AG08395 (cell line): ENCODE measurements around the gene MAST1.
"Not testable (repeated sequence)": the region's sequence is repeated elsewhere in the genome, so short reads cannot be mapped to it uniquely, and the experiment has no call there.

Experiments used
- DNase-seq: peaks from one replicate; pipeline ENCODE4 v3.0.0; 2012; ENCODE audit warnings: mixed read lengths, low spot score

MAST1 gene

DNA sequence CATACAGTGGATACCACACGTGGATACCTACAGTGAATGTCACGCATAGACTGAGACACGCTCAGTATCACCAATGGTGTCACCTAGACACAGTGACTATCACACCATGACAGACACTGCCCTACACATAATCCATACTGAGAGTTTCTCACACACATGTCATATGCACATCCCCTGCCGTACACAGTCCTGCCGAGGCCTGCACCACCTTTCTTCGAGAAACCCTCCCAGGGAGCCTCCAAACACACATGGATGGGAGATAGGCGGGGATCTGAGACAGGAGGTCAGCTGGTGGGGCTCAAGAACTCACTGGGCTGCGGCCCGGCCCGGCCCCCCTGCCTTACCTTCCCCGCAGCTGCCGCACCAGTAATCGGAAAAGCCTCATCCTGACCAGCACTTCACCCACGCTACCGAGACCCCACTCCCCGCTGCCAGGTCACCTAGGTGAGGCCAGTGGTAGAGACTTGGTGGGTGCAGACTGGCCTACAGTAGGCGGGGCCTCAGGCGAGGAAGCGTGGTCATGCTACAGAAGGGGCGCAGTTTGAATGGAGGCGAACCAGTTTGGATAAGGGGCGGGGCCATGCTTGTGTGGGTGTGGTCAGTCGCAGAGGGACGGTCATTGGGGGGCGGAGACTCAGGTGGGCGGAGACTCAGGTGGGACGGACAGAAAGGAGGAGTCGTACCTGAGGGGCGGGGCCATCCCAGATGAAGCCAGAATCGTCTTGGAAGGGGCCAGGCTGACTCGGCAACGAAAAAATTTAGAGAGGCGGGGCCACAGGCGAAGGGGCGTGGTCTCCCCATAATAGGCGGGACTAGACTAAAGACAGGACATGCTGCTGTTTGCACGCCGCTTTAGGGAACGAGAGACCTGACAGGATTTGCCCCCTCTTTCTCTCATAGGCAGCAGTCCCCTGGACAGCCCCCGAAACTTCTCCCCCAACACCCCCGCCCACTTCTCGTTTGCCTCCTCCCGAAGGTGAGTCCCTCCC, 2.1 kb downstream of the MAST1 start:
- peak; percentile 65 for DNase-seq

DNA sequence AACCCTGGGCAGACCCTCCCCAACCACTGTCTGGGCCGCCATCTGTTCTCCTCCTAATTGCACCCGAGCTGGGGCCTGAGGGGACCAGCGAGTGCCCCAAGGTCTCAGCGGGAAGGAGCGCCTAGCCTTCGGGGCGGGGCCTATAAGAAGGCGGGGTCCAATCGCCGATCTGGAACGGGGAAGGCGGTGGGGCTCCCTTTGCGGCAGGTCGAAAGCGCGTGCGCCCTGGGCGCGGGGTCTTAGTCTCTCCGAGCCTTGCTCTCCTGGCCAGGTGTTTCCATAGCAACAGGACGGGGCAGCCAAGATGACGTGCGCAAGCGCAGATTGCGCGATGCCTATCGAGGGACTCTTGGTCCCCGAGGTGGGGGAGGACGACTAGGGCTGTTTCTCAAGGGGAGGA, 2.8 kb downstream of the MAST1 start:
- DNase-seq, result no peak

DNA sequence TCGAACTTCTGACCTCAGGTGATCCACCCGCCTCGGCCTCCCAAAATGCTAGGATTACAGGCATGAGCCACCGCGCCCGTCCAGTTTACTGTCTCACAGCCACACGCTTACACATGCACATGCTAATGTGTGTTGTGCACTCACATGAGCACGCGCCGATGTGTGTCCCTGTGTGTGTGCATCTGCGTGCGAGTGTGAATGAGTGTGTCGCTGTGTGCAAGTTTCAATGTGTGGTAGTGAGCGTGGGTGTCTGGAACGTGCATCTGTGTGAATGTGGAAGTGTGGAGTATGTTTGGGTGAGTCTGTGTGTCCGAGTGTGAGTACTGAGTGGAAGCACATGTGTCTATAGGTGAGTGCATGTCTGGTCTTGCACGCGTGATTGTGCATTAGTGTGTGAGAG, 4.2 kb downstream of the MAST1 start:
- DNase-seq, result no peak

DNA sequence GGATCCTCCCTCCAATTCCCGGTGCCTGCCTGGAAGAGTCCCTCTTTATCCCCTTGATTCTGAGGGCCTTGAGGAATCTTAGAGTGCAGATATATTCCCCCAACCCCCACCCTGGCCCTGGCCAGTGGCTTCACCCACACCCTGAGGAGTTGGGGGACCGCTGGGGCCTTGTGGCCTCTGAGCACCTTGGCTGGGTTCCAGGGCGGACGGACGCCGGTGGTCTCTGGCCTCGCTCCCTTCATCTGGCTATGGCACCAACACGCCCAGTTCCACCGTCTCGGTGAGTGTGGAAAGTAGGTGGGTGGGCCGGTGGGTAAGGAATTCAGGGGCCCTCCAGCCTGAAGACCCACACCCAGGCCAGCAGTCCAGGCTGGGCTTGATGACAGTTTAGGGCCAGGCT, 5.0 kb downstream of the MAST1 start:
- DNase-seq, result no peak

DNA sequence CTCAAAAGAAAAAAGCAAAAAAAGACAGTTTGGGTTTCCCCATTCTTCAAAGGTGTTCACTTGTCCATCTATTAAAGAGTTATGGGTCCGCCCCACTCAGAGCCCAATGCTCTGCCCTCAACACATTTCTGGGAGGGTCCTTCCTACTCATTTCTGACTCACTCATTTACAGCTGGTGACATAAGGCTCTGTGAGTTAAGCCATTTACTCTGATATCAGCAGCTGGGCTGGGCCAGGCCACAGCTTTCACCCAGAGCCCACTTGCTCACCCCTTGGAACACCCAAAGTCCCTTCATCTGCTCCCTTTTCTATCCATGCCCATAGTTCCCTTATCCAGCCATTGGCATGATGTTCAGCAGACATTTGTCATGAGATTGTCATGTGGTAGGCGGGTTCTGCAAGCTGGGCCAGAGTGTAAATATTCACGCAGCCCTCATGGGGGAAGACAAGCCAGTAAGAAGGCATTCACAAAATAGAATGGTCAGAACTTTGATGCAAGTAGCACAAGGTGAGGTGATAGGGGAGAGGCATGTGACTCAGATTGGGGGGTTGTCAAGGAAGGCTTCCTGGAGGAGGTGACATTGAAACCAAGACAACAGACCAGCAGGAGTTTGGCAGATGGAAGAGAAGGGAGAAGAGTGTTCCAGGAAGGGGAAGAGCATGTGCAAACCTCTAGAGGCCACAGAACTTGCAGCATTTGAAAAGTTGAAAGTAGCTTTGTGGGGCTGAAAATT, 5.9 kb downstream of the MAST1 start:
- no peak for DNase-seq

DNA sequence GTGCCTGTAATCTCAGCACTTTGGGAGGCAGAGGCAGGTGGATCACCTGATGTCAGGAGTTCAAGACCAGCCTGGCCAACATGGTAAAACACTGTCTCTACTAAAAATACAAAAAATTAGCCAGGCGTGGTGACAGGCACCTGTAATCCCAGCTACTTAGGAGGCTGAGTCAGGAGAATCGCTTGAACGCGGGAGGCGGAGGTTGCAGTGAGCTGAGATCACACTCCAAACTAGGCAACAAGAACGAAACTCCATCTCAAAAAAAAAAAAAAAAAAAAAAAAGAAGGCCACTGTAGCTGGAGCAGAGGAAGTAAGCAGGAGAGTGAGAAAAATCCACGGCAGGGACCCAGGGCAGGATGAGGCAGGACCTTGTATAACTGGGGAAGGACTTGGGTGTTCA, 8.3 kb downstream of the MAST1 start:
- not testable (repeated sequence) for DNase-seq

DNA sequence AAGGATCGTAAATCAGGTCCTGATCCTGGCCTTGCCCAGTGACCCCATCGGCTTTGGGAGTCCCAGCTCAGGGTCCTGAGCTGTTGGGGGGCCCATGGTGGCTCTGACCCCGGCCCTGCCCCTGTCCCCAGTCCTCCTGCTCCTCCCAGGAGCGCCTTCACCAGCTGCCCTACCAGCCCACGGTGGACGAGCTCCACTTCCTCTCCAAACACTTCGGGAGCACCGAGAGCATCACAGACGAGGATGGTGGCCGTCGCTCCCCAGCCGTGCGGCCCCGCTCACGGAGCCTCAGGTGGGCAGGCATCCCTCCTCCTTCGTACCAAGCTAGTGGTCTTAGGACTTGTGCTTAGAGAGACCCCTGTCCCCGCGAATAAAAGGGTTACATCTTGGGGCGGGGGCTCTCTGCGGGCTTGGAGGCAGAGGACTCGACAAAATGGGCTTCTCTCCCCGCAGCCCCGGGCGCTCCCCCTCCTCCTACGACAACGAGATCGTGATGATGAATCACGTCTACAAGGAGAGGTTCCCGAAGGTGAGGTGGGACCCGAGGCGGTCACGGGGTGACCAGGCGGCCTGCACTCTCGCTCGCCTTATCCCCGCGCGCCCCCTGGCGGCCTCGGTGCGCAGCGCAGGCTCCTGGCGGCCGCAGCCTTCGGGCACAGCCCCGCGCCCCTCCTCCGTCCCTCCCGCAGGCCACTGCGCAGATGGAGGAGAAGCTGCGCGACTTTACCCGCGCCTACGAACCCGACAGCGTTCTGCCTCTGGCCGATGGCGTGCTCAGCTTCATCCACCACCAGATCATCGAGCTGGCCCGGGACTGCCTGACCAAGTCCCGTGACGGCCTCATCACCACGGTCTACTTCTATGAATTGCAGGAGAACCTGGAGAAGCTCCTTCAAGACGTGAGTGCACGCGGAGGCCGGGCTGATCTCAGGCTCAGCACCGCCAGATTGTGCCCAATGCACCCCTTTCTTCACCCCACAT, 9.1 kb downstream of the MAST1 start:
- DNase-seq, result peak; percentile 92

DNA sequence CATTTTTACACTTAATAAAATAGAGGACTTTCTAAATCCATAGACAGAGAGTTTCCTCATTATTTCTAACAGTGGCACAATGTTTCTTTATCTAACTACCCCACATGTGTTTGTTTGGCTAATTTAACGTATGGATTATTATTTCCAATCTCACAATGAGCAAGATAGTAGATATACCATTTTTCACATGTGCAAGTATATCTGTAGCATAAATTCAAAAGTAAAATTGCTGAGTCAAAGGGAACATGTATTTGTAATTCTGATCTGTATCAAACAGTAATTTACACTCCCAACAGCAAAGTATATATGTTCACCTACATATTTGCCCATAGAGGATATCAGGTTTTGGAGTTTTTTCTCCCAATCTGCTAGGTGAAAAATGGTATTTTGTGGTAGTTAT, 18.3 kb downstream of the MAST1 start:
- DNase-seq, result no peak

DNA sequence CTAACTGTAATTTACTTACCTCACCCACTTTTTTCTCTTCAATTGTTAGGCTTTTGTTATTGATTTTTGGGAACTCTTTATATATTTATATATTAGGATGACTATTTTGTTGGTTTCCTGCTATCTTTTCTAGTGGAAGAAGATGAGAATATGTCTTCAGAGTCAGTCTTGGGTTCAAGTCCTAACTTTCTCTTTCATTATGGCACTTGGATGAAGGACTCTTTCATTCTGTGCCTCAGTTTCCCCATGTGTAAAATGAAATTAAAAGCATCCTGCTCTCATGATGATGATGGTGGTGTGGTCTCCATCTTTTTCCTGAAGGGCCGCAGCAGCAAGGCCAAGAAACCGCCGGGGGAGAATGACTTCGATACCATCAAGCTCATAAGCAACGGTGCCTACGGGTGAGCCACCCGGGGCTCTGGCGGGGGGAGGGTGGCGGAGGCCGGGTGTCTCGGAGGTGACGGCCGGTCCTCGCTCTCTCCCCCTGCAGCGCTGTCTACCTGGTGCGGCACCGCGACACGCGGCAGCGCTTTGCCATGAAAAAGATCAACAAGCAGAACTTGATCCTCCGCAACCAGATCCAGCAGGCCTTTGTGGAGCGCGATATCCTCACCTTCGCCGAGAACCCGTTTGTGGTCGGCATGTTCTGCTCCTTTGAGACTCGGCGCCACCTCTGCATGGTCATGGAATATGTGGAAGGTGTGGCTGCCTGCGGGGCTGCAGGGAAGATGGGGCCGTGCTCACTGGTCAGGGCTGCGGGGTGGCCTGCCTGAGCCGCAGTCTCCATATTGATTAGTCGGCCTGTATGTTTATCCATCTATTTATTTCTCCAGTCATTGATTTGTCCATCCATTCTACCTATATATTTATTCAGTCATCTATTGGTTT, 20.0 kb downstream of the MAST1 start:
- DNase-seq, result no peak

DNA sequence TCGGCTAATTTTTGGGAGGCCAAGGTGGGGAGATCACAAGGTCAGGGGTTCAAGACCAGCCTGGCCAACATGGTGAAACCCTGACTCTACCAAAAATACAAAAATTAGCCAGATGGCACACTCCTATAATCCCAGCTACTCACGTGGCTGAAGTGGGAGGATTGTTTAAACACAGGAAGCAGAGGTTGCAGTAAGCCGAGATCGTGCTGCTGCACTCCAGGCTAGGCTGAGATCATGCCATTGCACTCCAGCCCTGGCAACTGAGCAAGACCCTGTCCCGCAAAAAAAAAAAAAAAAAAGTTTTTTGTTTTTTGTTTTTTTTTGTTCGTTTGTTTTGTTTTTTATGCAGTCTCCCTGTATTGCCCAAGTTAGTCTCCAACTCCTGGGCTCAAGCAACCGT, 21.2 kb downstream of the MAST1 start:
- DNase-seq, result no peak

DNA sequence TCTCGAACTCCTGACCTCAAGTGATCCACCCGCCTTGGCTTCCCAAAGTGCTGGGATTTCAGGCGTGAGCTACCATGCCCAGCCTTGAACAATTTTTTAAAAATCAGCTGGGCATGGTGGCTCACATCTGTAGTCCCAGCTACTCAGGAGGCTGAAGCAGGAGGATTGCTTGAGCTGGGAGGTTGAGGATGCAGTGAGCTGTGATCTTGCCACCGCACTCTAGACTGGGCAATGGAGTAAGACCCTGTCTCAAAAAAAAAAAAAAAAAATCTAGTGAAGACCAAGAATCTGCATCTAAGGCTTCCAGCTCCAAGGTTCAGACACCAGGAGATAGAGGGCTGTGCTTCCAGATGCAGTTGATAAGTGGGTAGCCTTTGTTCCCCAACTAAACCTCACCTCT, 25.8 kb downstream of the MAST1 start:
- DNase-seq, result no peak

DNA sequence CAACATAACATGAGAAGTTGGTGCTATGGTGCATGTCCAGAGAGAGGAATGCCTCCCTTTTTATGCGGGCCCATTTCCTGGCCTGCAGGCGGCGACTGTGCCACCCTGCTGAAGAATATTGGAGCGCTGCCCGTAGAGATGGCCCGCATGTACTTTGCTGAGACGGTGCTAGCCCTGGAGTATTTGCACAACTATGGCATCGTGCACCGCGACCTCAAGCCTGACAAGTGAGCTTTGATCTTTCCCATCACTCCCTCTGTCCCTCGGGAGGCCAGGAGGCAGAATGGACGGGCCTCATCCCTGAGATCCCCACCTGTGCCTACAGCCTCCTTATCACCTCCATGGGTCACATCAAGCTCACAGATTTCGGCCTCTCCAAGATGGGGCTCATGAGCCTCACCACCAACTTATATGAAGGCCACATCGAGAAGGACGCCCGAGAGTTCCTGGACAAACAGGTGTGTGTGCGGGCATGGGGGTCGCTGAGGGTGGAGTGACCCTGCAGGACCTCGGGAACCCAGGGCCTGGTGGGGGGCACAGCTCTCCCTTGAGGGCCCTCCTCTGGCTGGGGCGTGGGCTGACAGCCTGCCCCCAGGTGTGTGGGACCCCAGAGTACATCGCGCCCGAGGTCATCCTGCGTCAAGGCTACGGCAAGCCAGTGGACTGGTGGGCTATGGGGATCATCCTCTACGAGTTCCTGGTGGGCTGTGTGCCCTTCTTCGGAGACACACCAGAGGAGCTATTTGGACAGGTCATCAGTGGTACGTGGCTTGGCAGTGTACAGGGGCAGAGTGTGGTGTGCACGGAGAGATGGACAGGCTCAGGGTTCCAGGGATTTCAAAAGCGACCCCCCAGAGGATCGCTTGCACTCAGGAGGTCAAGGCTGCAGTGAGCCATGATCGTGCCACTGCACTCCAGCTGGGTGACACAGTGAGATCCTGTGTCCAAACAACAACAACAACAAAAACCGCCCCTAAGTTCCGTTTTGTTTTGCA, 26.7 kb downstream of the MAST1 start:
- DNase-seq, result no peak

DNA sequence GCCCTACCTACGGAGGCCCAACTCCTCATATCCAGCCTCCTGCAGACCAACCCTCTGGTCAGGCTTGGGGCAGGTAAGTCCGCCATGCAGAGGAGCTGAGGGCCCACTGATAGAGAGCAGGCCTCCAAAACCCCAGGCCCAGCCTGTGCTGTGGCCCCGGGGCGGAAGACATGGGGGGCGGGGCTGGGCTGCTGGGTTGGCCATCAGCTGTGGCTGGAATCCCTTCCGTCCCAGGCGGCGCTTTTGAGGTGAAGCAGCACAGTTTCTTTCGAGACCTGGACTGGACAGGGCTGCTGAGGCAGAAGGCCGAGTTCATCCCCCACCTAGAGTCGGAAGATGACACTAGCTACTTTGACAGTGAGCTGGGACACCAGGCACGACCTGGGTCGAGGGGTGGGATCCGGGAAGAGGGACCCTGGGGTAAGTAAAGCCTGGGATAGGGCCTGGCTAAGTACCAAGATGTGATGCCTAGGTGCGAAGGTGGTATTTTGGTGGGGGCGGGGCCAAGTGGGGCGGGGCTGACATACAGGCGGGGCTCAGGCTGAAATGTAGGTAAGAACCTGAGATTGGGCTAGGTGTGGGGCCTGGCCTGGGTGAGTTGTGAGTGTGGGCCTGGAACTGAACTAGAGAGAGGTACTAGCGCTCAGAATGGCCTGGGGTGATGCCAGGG, 27.6 kb downstream of the MAST1 start:
- DNase-seq, result no peak

DNA sequence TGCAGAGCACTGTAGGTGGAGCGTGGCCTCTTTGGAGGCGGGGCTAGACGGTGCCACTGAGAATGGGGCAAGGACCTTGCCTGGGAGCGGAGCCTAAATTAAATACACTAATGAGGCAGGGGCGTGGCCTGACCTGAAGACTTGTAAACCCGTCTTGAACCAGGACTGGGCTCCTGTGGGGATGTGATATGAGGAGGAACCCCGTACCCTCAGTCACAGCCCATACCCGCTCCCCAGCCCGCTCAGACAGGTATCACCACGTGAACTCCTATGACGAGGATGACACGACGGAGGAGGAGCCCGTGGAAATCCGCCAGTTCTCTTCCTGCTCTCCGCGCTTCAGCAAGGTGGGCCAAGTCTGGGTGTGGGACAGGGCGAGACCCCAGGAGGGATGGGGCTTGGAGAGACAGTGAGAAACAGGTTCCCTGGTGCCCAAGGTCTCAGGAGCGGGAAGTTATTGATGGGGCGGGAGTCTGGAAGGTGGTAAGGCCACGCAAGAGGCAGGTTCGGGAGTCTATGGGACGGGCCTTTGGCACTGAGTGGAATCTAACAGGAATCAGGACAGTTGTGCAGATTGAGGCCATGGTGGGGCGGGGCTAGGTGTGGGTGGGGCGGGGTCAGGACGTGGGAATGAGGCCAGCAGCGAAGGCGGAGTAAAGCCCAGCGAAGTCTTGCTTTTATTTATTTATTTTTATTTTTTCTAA, 28.3 kb downstream of the MAST1 start:
- DNase-seq, result no peak

DNA sequence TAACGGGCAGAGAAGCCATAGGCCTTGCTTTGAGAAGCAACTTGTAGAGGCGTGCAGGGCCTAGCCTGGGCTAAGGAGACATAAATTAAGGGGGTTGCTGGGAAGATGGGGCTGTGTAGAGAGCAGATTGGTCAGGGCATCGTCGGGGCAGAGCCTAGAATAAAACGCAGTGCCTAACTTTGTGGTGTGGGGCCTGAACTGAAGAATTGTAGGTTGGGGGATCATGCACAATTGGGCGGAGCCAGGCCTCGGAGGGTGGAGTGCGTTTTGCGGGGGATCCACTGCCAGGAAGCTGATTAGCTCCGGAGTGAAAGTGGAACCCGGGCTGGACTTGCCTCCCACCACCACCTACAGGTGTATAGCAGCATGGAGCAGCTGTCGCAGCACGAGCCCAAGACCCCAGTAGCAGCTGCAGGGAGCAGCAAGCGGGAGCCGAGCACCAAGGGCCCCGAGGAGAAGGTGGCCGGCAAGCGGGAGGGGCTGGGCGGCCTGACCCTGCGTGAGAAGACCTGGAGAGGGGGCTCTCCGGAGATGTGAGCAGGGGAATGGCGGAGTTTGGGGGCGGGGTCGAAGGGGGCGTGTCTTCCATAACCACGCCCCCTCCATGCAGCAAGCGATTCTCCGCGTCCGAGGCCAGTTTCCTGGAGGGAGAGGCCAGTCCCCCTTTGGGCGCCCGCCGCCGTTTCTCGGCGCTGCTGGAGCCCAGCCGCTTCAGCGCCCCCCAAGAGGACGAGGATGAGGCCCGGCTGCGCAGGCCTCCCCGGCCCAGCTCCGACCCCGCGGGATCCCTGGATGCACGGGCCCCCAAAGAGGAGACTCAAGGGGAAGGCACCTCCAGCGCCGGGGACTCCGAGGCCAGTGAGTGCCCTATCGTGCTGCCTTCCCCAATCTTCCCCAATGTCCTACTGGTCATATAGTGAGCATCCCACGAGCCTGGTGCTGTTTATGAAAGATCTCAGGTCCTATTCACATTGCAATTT, 29.1 kb downstream of the MAST1 start:
- peak; percentile 83 for DNase-seq

DNA sequence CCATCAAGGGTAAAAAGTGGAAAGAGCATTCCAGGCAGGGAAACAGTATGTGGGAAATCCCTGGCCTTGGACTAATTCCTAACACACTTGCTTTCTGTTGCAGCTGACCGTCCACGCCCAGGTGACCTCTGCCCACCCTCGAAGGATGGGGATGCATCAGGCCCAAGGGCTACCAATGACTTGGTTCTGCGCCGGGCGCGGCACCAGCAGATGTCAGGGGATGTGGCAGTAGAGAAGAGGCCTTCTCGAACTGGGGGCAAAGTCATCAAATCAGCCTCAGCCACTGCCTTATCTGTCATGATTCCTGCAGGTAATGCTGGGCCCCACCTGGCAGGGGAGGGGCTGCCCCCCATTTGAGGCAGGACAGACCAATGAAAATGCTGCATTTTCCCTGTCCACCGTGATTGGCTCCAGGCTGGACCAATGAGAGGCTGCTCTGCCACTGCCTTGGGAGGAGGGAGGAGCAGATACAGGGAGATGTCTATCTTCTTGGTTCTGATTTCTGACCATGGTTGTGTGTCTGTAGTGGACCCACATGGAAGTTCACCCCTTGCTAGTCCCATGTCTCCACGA, 30.3 kb downstream of the MAST1 start:
- DNase-seq, result peak; percentile 32

DNA sequence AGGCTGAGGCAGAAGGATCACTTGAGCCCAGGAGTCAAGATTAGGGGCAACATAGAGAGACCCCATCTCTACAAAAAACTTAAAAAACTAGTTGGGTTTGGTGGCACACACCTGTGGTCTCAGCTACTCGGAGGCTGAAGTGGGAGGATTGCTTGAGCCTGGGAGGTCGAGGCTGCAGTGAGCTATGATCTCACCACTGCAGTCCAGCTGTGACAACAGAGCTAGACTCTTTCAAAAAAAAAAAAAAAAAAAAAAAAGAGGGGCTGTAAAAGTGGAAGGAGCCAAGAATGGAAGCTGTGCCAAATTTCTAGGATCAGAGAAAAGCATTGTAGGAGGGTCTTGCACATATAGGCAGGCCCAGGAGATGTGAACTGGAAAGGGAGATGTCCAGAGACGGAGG, 33.4 kb downstream of the MAST1 start:
- no peak for DNase-seq
